GM19397 (cell line): ENCODE results near the gene ENTPD6.
"Not testable (repeated sequence)": the region's sequence is repeated elsewhere in the genome, so short reads cannot be mapped to it uniquely, and the experiment has no call there.

Source experiments
- ATAC-seq: cut with Tn5 transposase; IDR thresholded peaks from one replicate; pipeline ENCODE4 v1.9.1; 2021; ENCODE audit warnings: mild to moderate bottlenecking, moderate library complexity; ENCODE audit not compliant: unreplicated experiment

The ENTPD6 gene

GRCh38 chr20:25195014-25195961, at the start of gene ENTPD6:
Gene ENTPD6, plus strand, starts transcription at chr20:25195712. Its CDS starts 10,825 bp downstream, at chr20:25206537.
- ATAC-seq: peak; percentile 84

GRCh38 chr20:25146976-25147375, 48.5 kb upstream of the ENTPD6 start:
- ATAC-seq: no peak

GRCh38 chr20:25147716-25148115, 47.8 kb upstream of the ENTPD6 start:
- ATAC-seq: no peak

DNA sequence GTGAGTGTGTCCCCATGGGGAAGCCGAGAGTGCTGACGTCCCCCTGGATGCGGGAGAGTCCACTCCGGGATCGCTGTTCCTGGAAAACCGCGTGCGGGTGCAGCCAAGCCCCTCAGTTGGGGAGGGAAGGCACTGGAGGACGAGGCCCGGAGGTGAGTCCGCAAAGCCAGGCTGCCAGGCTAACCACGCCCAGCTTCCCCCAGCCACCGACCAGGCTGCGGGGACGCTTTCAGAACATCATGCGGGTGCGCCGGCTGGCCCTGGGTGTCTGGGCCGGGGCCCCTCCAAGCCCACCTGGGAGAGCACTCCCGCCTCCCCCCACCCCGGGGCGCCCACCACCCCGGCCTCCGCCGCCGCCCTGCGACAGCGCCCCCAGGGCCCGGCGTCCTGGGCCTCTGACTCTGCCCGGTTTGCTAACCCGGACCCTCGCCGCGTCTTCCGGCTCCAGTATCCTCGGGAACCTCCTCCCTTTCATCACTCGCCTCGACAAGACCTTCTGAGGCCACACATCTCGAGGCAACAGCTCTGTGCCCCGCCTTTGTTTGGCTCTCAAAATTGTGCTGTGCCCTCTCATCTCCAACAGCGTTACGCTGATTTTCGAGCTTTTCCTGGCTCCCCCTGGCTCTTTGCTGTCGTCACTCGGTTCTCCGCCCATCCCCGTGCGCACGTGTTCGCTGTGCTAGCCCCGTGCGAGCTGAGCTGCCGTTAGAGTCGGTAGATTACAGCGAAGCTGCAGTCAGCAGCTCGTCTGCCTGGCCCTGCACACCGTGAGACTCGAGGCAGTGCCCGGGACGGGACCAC, 47.1 kb upstream of the ENTPD6 start:
- no peak for ATAC-seq

GRCh38 chr20:25148982-25149846, 46.3 kb upstream of the ENTPD6 start:
- ATAC-seq: no peak

DNA sequence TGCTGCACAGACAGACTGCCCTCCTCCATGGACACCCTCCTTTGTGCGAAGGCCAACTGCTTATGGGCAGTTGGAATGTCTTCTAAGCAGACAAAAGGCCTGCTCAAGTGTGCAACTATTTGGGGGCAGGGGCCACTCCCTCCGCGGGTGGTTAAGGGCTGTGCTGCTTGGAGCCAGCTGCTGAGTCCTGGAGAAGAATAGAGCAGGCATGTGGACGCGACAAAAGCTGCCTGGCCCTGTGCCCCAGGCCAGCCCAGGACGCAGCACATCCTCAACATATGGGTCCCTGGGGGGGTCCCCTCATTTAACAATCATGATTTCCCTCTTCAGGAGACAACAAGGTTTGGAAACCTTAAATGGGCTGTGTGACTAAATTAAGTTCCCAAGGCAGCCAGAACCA, 45.5 kb upstream of the ENTPD6 start:
- no peak for ATAC-seq

- ATAC-seq: no peak
These were observed 37.5 kb upstream of the ENTPD6 start for GRCh38 chr20:25158043-25158442.

DNA sequence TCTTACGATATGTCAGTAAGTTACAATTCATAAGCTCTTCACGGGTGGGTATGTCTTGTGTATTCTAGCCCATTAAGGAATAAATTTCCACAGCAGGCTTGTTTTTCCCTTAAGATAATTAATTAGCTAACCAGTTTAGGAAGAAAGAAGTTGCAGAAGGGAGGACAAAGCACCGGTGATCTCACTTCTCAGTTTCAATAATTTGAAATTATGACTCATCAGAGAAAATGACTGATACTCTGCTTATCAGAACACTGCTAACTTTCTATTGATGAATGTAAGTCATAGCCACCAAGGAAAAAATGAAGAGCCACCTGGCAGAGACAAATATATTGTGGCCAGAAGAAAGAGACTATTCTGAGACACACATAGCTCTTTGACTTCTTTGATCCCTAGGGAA, 35.0 kb upstream of the ENTPD6 start:
- no peak for ATAC-seq

DNA sequence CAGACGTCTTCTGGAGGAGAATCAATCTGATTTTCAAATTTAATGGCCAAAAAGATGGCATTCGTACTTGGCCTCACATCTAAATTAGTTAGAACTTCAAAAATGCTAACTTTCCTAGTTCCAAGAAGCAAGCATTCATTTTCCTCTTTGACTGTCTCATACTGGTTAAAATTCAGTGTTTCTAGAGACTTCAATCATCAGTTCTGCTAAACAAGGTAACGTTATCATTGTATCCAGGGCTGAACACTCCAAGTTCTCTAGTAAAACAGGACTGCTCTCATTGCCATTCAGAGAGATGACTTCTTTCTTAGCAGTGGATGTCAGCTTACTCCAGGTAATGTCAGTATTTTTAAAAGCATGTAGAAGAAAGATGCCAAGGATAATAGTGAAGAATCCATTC, 34.6 kb upstream of the ENTPD6 start:
- ATAC-seq: no peak

DNA sequence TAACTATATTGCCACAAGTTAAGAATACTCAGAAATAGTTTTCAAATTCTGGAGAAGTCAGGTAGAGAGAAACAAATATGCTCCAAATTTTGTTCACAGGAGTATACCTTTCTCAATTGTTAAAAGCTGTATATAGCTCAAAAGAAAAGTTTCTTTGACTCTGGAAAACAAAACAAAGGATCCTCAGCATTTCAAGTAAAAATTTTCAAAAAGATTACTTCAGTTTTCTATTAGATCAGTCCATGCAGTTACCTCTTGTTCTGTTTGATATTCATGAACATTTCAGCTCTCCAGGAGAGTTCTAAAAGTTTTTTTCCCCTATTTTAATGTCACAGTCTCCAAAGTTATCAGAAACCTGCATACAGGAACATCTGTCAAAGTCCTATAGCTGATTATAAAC, 30.4 kb upstream of the ENTPD6 start:
- ATAC-seq: no peak

DNA sequence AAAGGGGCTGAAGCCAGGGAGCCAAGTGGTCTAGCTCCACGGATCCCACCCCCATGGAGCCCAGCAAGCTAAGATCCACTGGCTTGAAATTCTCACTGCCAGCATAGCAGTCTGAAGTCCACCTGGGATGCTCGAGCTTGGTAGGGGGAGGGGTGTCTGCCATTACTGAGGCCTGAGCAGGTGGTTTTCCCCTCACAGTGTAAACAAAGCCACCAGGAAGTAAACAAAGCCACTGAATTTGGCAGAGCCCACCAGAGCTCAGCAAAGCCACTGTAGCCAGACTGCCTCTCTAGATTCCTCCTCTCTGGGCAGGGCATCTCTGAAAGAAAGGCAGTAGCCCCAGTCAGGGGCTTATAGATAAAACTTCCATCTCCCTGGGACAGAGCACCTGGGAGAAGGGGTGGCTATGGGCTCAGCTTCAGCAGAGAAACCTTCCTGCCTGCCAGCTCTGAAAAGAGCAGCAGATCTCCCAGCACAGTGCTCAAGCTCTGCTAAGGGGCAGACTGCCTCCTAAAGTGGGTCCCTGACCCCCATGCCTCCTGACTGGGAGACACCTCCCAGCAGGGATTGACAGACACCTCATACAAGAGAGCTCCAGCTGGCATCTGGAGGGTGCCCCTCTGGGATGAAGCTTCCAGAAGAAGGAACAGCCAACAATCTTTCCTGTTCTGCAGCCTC, 29.3 kb upstream of the ENTPD6 start:
- not testable (repeated sequence) for ATAC-seq

- ATAC-seq: no peak
These were observed 22.2 kb upstream of the ENTPD6 start for GRCh38 chr20:25173321-25173720.

DNA sequence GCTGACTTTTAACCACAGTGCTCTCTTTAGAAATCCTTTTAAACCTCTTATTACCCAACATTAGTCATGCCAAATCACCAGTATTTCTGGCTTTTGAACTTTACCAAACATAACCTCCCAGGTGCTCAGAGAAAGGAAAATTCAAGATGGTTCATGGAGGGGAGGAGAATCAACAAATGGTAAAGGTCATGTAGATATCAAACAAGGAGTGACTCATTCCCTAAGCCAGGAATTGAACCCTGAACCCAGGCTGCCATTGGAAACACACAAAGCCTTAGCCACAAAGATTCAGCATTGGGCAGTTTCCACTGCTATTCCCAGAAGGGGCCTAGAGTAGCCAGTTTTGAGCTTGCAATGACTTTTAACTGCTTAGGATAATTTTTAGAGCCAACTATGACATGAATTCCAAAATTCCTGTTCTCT, 21.6 kb upstream of the ENTPD6 start:
- ATAC-seq: no peak

DNA sequence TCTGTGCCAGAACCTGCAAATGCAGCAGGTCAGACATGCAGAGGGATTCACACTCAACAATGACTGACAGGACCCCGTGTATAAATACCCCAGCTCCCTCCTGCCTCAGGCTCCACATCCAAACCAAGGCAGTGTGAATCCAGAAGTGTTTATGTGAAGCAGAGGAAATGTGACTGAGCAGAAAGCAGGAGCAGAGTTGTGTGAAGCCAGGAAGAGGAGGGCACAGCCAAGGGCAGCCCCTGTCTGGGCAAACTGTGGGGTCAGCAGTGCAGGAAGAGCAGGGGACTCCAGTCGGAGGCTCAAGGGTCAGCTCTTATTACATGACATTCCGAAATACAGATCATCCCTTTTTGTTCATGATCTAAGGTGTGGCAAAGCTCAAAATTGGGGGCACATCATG, 19.3 kb upstream of the ENTPD6 start:
- no peak for ATAC-seq

DNA sequence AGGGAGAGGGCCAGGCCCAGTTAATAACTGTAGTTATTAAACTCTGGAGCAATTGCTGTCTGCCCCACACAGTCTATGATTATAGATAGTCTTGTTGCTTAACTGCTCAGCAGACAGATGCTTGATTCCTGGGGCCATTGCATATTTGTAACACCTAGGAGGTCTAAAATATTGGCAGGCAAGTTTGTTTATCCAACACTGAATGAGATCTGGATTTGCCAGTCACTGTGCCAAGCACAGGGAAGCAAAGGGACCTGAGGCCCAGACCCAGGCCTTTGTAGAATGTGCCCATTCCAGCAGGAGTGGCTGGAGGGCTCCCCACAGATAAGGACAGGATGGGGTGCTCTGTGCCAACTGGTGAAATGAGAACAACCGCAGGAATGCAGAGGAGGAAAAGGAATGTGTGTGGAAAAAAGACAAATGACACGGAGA, 17.6 kb upstream of the ENTPD6 start:
- ATAC-seq: no peak

DNA sequence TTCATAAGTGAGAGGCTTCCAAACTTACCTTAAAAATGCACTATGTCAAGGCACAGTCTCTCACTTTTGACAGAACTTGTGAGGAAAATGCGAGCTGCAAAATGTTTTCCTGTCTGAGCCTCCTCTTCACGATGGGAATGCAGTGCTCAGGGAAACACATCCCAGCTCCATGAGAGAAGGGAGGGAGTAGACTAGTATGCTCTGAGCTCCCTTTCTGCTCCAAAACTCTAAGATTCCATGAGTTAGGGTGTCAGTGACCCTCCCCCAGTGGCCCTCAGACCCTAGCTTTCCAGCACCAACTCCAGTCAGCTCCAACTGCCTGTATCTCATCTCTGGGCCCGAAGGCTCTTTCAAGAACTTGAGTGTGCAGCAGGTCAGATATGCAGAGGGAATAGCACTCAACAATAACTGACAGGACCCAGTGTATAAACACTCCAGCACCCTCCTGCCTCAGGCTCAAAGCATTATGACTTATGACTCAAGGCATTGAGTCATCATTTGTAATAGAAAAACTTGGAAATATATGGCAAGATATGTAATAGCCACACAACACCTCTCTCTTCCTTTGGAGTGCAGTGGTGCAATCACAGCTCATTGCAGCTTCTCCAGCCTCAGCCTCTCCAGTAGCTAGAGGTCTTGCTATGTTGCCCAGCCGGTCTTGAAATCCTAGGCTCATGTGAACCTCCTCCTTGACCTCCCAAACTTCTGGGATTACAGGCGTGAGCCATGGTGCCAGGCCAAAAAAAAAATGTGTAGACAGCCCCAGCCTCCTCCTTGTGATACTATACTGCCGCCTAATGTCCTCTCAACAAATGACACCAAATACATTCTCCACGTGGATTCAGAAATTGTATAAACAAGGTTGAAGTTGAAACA, 16.7 kb upstream of the ENTPD6 start:
- ATAC-seq: no peak

DNA sequence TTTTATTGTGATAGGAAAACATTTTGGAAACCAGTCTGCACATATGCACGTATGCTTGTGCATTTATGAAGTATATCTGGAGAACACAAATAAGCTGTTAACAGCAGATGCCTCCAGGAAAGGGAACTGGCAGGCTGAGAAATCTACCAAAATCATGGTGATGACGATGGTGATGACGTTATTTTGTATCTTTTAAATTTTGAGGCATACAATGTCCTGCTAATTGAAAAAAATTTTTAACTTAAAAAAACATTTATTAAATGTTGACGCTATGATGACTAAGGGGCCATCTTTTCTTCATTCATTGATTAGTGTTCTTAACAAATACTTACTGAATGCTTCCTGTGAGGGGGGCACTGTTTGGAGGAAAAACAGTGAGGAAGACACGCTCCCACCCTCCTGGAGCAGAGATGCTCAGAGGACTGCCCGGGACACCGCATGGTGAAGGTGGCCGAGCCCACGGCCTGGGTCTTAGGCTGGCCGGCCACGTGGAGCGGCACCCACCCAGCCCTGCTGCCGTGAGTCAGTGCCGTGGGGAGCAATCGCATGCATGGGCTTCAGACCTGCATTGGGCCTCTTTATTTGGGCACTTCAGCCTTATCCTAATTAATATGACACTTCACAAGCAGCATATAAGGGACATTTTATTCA, 15.9 kb upstream of the ENTPD6 start:
- ATAC-seq: no peak

DNA sequence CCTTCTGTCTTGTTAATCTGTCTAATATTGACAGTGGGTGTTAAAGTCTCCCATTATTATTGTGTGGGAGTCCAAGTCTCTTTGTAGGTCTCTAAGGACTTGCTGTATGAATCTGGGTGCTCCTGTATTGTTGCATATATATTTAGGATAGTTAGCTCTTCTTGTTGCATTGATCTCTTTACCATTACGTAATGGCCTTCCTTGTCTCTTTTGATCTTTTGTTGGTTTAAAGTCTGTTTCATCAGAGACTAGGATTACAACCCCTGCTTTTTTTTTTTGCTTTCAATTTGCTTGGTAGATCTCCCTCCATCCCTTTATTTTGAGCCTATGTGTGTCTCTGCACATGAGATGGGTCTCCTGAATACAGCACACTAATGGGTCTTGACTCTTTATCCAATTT, 11.1 kb upstream of the ENTPD6 start:
- not testable (repeated sequence) for ATAC-seq

- ATAC-seq: no peak
These were observed 8.3 kb upstream of the ENTPD6 start for GRCh38 chr20:25187220-25187619.
